GM19372 (cell line): ENCODE data around the gene PIP4K2B.
"Not testable (repeated sequence)": the region's sequence is repeated elsewhere in the genome, so short reads cannot be mapped to it uniquely, and the experiment has no call there.

Experiments
- ATAC-seq: cut with Tn5 transposase; IDR thresholded peaks from one replicate; pipeline ENCODE4 v1.9.1; 2021; ENCODE audit warnings: mild to moderate bottlenecking, low read depth, moderate library complexity; ENCODE audit not compliant: unreplicated experiment

Gene PIP4K2B

DNA sequence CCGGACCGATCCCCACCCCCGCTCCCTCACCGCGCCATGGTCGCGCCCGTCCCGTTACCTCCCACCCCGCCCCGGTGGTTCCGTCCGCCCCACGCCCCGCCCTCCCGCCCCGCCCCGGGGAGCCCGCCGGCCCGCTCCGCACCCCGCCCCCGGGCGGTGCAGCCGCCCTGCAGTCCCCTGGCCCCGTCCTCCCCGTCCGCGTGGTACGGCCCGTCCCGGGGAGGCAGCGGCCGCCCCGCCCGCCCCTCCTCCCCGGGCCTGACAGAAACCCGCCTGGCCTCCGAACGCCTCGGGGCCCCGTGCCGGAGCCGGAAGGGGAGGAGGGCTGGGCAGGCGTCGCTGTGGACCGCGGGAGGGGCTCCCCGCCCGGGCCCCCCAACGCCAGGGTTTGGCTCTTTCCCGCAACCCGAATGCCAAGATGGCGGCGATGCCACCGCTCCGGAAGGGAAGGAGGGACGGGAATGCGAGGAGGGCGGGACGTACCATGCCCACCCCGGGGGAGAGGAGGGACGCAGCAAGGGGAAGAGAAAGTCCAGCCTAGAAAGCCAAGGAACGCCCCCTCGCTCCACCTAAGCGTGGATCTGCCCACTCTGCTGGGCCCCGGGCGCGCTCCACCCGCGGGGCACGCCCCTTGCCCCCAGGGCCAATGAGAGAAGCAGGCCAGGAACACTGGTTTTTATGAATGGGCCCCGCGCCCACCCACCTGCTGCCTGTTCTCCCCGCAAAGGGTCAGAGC, at the start of gene PIP4K2B:
Gene PIP4K2B, minus strand, starts transcription at position 56 of the 736 bp plus-strand sequence. CDS start 132 bp downstream, outside the sequence.
- ATAC-seq: peak; percentile 74

DNA sequence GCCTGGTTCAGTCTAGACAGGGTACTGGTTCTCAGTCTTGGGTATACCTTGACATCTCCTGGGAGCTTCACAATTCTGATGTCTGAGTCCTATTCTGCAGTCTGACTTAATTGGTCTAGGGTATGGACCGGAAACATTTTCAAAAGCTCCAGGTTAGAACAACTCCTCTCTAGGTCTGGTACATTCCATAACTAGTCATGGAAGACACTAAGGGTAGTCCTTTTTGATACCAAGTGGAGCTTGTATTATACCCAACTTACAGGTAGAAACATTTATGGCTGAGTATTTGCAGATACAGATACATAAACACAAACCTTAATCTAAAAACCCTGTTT, 49.2 kb upstream of the PIP4K2B start:
- ATAC-seq: no peak

DNA sequence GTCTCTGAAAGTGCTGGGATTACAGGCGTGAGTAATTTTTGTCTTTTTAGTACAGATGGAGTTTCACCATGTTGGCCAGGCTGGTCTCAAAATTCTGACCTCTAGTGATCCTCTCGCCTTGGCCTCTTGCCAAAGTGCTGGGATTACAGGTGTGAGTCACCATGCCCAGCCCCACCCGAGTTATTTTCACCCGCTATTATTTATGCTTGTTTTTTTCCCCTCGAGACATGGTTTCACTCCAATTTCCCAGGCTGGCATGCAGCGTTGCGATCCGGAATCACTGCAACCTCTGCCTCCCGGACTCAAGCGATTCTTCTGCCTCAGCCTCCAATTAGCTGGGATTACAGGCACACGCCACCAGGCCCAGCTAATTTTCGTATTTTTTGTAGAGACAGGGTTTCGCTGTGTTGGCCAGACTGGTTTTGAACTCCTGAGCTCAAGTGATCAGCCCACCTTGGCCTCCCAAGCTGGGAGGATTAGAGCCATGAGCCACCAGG, 45.0 kb upstream of the PIP4K2B start:
- ATAC-seq: no peak

DNA sequence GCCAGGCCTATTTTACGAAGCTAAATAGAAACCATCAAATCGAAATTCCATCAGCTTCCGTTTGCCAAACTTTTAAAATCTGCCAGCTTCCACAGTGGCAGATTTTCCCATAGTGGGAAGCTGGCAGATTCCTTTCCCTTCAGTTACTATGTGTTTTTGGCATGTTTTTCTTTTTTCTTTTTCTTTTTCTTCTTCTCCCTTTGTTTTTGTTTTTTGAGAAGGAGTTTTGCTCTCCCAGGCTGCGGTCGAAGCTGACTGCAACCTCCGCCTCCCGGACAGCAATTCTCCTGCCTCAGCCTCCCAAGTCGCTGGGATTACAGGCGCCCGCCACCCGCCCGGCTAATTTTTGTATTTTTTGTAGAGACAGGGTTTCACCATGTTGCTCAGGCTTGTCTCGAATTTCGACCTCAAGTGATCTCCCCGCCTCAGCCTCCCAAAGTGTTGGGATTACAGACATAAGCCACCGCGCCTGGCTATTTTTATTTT, 26.4 kb upstream of the PIP4K2B start:
- no peak for ATAC-seq

DNA sequence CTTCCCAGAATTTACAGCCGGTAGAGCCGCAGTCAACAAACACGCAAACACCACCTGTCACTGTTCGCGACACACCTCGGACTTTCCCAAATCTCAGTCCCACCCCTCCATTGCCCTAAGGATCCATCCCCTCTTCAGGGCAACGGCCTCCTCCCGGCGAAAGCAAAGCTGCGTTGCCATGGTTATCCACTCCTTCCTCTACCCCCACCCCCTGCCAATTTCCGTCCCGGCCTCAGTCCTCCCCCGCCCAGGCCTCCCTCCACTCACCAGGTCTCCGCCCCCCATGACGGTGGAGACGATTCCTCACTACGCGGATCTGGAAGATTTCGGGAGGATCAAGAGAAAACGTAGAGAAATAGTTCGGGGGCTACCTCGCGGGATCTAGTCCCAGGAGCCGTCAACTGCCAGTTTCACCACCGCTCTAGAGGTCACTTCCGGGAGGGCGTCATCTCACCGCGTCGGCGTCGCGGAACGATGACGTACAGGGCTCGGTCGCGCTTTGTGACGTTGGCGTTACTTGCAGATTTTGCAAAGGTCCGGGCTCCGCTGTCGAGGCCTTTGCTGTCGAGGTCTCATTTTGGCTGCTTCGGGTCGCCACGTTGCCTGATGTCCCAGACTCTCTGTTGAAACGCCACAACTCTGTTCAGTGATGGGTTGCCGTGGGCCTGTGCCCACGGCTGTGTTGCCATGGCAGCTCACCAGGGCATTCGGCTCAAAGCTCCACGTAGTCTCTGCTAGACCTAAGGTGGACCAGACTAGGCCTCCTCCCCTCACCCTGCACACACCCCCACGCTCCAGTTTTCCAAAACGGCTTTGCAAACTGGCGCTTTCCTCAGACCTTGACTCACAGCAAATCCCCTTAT, 25.8 kb upstream of the PIP4K2B start, which contains the start of gene CWC25:
Gene CWC25, minus strand, starts transcription at position 423 of the 863 bp plus-strand sequence. Its CDS starts 138 bp downstream, at position 285.
- peak; percentile 86 for ATAC-seq

DNA sequence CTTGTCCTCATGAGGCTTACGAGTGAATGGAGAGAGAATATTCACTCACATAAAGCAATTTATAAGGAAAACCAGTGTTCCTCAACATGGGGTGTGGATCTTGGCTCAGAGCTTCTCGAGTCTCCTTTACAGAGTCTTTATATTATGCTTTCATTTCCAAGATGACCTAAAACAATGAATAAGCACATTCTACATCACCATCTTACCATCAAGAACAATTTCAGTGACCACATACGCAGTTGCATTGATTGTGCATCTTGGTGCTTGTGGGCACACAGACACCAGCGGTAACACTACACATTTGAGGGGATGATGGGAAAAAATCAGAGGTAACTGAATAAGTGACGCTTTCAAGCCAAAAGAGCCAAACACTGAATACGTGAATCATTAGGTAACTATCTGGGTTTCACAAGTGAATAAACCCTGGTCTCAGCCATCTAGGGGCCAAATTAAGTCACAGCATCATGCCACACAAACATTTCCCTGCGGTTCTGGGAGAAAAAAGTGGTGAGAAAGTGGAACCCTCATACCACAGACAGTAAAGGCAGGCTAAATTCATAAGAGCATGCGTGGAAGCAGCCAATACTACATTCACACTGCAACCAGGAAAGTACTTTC, 16.3 kb upstream of the PIP4K2B start:
- ATAC-seq: no peak

DNA sequence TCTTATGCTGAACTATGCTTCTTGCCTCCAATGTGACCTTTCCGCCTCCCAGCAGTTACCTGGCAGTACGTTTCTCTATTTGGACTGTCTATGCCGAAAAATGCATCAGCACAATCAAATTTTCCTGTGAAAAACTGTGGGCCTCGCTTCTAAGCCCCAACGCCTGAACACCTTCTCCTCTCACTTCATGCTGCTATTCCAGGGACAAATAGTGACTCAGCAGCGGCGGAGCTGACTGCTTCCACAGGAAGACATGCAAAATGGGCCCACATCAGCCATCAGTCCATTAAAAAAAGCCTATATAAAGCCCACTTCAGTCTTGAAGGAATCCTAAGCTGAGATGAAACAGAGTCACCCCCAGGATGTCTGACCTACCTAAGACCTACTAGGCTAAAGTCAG, 10.5 kb upstream of the PIP4K2B start:
- no peak for ATAC-seq

DNA sequence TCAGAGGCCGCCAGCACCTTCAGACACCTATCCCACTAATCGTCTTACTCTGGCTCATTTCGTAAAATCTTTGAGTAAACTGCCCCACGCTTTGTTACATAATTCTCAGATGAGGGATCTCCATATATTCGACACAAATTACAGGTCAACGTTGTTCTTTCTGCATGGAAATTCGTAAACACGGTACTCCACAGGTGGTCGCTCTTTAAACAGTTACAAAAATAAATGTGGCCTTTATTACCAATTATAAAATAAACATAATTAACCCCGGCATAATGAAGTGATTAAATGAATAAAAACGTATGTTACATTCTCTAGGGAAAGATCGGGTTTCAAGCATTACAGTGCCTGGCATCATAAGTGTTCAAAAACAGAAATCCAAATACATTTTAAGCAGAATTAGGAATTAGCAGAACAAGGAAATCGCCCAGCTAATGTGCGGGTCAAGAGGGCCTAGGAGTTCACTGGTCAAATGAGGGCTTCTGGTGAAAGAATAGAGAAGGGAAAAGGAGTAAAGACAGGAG, 943 bp upstream of the PIP4K2B start:
- no peak for ATAC-seq

DNA sequence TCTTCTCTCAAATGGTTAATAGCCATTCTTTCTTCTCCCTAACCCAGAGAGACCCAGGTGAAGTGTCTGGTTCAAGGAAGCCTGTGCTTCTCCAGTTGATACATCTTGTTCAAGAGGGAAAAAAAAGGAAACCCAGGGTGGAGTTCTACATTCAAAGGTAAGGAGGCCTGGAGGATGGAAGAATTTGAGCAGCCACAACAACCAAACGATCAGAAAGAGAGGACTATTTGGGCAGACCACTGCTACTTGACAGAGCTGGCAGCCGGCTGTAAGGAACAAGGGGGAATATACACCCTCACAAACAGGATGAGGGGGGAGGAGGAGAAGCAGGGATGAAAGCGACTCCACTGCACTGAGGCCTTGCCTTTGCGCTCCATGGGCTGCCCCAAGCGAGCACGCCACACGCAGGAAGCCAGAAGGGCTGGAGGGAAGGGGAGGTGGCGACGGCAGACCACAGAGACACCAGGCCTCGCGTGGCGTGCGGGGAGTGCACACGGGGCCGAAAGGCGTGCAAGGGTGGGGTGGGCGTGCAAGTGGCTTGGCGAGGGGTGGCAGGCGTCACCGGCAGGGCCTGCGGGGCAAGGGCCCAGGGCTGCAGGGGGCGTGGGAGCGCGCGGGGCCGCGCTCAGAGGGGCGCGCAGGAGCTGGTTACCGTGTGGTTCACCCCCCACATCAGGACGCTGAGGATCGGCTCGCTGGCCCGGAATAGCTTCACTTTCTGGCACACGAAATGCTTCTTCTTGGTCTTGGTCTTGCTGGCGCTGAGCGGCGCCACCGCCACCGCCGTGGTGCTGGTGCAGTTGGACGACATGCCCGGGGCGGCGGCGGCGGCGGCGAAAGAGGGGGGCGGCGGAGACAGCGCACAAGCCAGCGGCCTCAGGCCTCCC, 499 bp downstream of the PIP4K2B start:
- ATAC-seq: peak; percentile 13

DNA sequence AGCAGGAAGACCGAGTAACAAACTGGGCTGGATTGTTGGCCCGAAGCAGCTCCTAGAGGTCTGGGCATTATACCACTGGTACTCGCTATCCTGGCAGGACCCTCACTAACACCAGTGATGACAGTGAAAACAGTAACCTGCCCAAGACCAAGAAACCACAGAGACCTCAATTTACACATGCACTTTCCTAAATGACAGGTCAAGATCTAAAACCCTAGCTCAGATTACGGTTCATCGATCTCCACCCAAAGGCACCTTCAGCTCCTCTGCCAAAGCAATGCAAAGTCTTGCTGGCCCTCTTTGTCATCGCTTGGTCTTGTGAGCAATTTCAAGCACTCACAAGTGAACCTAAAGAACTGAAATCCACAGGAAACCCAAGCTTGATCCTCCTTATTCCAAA, 1.5 kb downstream of the PIP4K2B start:
- no peak for ATAC-seq

DNA sequence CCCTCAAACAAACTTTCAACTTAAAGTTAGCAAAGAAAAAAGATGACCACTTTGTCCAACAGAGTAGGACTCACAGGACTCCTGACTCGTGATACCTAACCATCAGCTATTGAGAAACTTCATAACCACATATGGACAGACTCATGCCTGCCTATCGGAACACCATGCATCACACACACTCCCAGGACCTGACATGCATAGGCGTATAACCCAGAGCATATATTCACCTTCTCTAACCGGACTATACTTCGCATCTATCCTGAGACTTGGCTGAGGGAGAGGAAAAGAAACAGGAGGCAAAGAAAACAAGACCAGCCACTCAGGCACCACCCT, 2.2 kb downstream of the PIP4K2B start:
- ATAC-seq: no peak

DNA sequence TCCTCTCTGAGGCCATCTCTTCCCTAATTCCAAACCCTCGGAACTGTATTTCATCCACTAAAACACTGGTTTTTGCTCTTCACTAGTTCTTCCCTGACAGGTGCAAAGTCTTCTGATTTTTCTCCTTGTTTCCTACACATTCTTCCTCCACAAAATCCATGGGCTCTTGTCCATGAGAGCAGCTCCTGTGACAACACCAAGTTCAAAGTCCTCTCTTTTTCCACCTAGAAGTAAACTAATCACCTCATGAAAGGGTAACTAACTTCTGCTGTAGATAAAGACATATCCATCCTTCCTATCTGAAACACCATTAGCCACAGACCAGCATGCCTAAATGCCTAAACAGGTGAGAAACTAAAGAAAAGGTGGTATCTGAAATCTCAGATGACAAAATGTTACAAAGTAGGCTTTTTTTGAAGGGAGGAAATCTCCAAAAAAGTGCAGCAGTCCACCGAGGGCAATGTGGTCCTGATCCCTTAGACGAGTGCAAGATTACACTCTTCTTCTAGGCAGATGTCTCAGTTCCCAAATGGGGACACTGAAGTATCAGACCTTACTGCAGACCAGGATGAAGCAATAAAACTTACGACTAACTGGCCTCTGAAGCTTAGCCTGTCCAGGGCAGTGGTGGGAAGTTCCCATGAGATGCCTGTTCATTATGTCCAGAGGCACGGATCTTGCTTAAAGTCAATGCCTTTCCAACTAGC, 2.8 kb downstream of the PIP4K2B start:
- no peak for ATAC-seq

DNA sequence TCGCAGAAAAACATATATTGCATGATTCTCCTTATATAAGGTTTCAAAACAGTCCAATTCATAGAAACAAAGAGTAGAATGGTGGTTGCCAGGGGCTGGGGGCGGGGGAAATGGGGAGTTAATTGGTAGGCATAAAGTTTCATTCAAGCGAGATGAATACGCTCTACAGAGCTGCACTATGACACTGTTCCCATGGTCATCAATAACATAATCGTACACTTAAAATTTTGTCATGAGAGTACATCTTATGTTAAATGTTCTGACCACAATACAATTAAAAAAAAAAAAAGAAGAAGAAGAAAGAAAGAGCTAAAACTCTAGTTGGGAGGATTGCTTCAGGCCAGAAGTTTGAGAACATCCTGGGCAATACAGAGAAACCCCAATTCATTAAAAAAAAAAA, 5.1 kb downstream of the PIP4K2B start:
- no peak for ATAC-seq

DNA sequence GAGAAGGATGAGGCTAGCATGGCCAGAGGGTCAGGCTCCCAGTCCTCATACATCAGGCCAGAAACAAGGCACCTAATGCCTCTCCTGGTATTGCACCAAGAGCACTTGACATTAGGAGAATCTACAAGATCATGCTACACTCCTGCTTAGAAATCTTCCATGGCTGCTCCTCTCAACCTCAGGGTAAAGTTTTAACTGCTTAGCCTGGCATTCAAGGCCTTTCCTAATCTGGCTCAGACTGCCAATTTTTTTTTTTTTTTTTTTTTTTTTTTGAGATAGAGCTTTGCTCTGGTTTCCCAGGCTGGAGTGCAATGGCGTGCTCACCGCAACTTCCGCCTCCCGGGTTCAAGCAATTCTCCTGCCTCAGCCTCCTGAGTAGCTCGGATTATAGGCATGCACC, 8.2 kb downstream of the PIP4K2B start:
- no peak for ATAC-seq

DNA sequence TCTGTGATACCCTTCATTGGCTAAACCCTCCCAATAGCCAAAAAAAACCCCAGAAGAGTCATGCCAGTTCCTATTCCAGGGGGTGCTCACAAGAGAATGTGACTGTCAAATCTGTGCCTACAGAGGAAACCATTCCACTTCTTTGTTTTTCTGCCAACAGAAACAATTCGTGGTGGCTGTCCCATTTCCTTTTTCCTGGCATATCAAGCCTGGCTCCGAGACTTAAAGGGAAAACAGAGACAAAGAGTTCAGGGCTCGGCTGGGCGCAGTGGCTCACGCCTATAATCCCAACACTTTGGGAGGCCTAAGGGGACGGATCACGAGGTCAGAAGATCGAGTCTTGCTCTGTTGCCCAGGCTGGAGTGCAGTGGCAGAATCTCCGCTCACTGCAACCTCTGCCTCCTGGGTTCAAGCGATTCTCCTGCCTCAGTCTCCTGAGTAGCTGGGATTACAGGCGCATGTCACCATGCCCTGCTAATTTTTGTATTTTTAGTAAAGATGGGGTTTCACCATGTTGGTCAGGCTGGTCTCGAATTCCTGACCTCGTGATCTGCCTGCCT, 9.1 kb downstream of the PIP4K2B start:
- ATAC-seq: not testable (repeated sequence)

DNA sequence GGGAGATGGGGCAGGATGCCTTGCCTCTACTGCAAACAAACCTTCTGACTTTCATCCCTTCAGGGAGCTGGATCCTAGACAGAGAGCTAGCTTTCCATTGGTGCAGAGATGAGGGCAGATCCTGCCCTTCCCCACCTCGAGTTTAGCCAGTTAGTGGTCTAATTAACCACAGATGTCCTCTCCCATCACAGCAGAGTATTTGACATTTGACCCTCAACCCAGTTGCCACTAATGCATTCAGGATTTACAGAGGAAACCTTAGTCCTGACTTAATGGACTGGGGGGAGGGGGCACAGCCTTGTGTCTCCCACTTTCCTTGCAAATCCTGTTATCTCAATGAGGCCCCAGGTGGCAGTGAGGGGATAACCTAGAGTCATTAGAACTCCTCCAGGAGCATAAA, 10.2 kb downstream of the PIP4K2B start:
- ATAC-seq: no peak

DNA sequence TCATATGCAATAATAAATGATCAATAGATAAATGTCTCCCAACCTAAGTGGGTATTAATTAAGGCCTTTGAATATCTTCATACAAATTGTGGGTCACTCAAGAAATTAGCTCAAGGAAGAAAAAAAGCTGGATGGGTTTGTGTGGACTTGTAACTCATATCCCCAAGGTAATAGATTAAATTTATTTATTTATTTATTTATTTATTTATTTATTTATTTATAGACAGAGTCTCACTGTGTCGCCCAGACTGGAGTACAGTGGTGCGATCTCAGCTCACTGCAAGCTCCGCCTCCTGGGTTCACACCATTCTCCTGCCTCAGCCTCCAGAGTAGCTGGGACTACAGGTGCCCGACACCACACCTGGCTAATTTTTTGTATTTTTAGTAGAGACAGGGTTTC, 11.4 kb downstream of the PIP4K2B start:
- ATAC-seq: not testable (repeated sequence)

DNA sequence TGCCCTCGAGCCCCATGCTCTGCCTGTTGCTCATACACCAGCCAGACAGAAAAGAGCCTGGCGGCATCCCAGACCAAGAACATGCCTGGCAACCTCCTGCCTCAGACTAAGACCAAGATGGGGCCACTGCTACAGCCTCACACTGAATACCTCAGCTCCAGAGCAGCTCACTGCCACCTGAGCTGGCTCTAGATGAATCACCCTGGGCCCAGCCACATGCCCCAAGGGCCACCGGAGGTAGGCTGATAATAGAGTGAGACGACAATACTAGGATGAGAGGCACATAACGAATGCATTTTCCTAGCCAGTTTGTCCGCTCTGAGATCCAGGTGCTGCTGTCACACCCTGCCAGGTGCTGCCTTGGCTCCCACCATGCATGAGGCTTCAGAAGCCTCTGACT, 13.0 kb downstream of the PIP4K2B start:
- no peak for ATAC-seq

DNA sequence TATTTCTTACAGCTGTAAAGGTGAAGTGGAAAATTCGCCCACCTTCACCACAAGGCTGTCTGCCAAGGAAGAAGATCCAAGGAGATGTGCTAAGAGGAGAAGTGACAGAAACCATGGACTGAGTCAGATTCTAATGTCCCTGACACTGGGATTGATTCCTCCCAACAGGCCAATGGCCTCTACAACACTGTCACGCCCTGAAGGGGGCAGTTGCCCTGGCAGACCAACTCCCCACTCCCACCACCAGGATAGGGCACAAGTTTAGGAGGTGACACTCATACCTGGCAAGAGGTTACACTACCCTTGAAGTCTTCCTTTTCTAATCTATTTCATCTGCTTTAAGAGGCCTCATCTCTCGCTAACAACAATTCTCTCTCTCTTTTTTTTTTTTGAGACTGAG, 16.1 kb downstream of the PIP4K2B start:
- no peak for ATAC-seq
